Nephron progenitor cell (in vitro differentiated cells): ENCODE results near the gene LEMD2.
A peak's percentile ranks its signal among the peaks of the same experiment; 100 is the strongest.
"Not testable (repeated sequence)": the region's sequence is repeated elsewhere in the genome, so short reads cannot be mapped to it uniquely, and the experiment has no call there.

Experiments used
- DNase-seq: peaks from one replicate; pipeline ENCODE4 v3.0.0; 2021
- H3K27ac Mint-ChIP-seq: 2 replicates; pipeline ENCODE4 v1.8.0; 2021; ENCODE audit warnings: mild to moderate bottlenecking, moderate library complexity, mixed read lengths
- H3K27me3 Mint-ChIP-seq: 2 replicates; pipeline ENCODE4 v1.8.0; 2021; ENCODE audit warnings: mild to moderate bottlenecking, low read depth, mixed read lengths; ENCODE audit not compliant: poor library complexity
- H3K36me3 Mint-ChIP-seq: 2 replicates; pipeline ENCODE4 v1.8.0; 2021; ENCODE audit warnings: low read depth, mixed read lengths
- H3K4me1 Mint-ChIP-seq: 2 replicates; pipeline ENCODE4 v1.8.0; 2021; ENCODE audit warnings: mixed read lengths
- H3K4me3 Mint-ChIP-seq: 2 replicates; pipeline ENCODE4 v1.8.0; 2021; ENCODE audit warnings: mild to moderate bottlenecking, moderate library complexity, mixed read lengths
- H3K9me3 Mint-ChIP-seq: 2 replicates; pipeline ENCODE4 v1.8.0; 2021; ENCODE audit warnings: mild to moderate bottlenecking, moderate library complexity, mixed read lengths
- TF ChIP-seq, protein P1 (sequence below): fragments of 200-600 bp; sonication (generic); IDR thresholded peaks from 2 replicates; pipeline ENCODE4 v1.5.0; 2021; ENCODE audit warnings: antibody characterized with exemption

Gene LEMD2

DNA sequence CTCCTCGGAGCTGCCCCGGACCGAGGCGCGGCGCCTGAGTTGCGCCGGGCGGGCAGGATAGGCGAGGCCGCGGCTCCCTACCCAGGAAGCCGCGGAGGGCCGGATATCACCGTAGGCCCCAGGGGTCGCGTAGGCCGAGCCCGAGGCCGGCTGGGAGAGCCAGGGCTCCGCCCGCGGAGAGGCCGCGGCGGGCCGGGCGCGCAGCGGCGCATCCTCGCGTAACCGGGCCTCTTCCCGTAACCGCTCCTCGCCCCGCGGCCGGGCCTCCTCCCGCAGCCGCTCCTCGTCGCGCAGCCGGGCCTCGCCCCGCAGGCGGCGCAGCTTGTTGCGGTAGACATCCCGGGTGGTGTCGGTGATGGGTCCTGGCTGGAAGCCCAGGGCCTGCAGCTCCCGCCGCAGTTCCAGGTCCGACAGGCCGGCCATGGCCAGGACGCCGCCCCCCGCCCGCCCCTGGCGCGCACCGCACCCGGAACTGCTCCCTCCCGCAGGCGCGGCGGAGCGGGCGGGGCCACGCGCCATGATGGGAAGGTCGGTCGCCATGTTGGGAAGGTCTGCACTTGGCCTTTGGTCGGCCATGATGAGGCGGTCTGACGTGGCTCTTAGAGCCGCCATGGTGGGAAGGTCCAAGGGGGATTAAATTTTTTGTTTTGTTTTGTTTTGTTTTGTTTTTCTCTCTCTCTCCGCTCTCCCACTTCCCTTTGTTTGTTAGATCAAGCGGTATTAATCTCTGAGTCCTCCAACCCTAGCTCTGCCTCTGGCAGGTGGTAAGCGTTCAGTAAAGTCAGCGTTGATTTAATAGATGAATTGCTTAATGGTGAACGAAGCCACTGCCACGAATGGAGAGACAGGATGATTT, at the start of gene LEMD2:
Gene LEMD2 (minus strand): TSS at position 437 of the 856 bp plus-strand sequence. CDS start 14 bp downstream, at position 423.
- Mint-ChIP-seq H3K4me1 (peaks cover 88% of the 10 kb centered on the region), H3K4me3 (peak within 1 kb of the TSS; percentile 97), H3K36me3 (peaks cover 18% of the 10 kb centered on the region), H3K9me3 (no peaks in the 10 kb centered on the region), H3K27me3 (peaks cover 11% of the 10 kb centered on the region), H3K27ac (peak within 1 kb of the TSS; percentile 99)
- DNase-seq, result peak; percentile 92
- TF ChIP-seq, protein P1, sequence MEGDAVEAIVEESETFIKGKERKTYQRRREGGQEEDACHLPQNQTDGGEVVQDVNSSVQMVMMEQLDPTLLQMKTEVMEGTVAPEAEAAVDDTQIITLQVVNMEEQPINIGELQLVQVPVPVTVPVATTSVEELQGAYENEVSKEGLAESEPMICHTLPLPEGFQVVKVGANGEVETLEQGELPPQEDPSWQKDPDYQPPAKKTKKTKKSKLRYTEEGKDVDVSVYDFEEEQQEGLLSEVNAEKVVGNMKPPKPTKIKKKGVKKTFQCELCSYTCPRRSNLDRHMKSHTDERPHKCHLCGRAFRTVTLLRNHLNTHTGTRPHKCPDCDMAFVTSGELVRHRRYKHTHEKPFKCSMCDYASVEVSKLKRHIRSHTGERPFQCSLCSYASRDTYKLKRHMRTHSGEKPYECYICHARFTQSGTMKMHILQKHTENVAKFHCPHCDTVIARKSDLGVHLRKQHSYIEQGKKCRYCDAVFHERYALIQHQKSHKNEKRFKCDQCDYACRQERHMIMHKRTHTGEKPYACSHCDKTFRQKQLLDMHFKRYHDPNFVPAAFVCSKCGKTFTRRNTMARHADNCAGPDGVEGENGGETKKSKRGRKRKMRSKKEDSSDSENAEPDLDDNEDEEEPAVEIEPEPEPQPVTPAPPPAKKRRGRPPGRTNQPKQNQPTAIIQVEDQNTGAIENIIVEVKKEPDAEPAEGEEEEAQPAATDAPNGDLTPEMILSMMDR, result no peak

GRCh38 chr6:33837971-33838665, 49.2 kb upstream of the LEMD2 start:
- Mint-ChIP-seq H3K36me3 (peaks cover 11% of the 10 kb centered on the region), H3K9me3 (peaks cover 35% of the 10 kb centered on the region), H3K4me3 (no peak overlapping the region), H3K4me1 (peaks cover 58% of the 10 kb centered on the region), H3K27me3 (peaks cover 7% of the 10 kb centered on the region), H3K27ac (peak overlapping the region; percentile 54)
- TF ChIP-seq, protein P1, result no peak
- peak; percentile 46 for DNase-seq

DNA sequence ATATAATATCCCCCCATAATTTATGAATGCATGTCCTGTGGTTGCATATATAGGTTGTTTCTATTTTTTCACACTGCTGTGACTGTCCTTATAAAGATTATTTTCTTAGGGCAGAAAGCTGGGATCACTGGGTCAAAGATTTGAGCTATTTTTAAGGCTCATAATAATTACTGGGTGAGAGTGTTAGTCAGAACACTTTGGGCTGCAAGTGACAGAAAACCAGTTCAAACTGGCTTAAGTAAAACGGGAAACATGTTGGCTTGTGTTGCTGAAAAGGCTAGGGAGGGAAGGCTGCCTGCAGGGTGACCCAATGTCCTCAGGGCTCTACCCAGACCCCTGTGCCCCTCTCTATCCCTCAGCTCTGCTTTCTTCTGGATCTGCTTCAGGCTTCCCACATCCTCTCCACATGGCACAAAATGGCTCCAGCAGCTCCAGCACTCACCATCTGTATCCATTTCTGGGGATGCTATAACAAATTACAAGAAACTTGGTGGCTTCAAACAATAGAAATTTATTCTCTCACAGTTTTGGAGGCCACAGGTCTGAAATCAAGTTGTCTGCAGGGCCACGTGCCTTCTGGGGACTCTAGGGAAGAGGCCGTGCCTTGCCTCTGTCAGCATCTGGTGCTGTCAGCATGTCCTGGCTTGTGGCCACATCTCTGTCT, 48.0 kb upstream of the LEMD2 start:
- peaks cover 7% of the 10 kb centered on the region for H3K27me3 Mint-ChIP-seq
- TF ChIP-seq, protein P1, result no peak
- peaks cover 11% of the 10 kb centered on the region for H3K36me3 Mint-ChIP-seq
- H3K4me3 Mint-ChIP-seq, result no peak overlapping the region
- no peak for DNase-seq
- H3K27ac Mint-ChIP-seq, result no peak overlapping the region
- peaks cover 35% of the 10 kb centered on the region for H3K9me3 Mint-ChIP-seq
- peaks cover 46% of the 10 kb centered on the region for H3K4me1 Mint-ChIP-seq

- H3K36me3 Mint-ChIP-seq, result peaks cover 11% of the 10 kb centered on the region
- DNase-seq, result no peak
- no peak overlapping the region for H3K4me3 Mint-ChIP-seq
- H3K9me3 Mint-ChIP-seq, result peaks cover 35% of the 10 kb centered on the region
- peaks cover 28% of the 10 kb centered on the region for H3K4me1 Mint-ChIP-seq
- H3K27ac Mint-ChIP-seq, result no peak overlapping the region
- H3K27me3 Mint-ChIP-seq, result peaks cover 21% of the 10 kb centered on the region
- TF ChIP-seq, protein P1, result no peak
Observed at GRCh38 chr6:33834401-33835392, 45.8 kb upstream of the LEMD2 start.

DNA sequence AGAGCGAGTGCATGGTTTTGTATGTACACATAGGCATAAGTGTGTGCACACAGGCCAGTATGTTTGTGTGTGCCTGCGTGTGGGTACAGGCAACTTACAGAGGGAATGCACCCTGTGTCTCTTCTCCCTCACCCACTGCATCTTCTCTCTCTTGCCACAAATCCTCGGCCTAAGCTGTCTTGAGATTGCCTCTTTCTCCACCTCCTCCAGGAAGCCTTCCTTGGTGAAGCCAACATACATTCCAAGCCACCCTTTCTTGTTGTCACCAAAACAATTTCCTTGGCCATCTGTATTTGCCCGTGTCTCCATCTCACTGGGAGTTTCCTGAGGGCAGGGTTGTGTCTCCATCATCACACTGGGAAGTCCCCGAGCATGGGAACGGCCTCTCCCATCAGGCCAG, 44.7 kb upstream of the LEMD2 start:
- Mint-ChIP-seq H3K36me3 (peaks cover 11% of the 10 kb centered on the region), H3K27me3 (peaks cover 25% of the 10 kb centered on the region), H3K4me3 (no peak overlapping the region), H3K27ac (peak overlapping the region; percentile 36), H3K9me3 (peaks cover 35% of the 10 kb centered on the region), H3K4me1 (peaks cover 24% of the 10 kb centered on the region)
- DNase-seq, result no peak
- TF ChIP-seq, protein P1, result no peak

- not testable (repeated sequence) for H3K27ac Mint-ChIP-seq, DNase-seq, H3K4me3 Mint-ChIP-seq
- Mint-ChIP-seq H3K36me3 (peaks cover 11% of the 10 kb centered on the region), H3K9me3 (peaks cover 35% of the 10 kb centered on the region), H3K4me1 (peaks cover 24% of the 10 kb centered on the region), H3K27me3 (peaks cover 25% of the 10 kb centered on the region)
Observed at GRCh38 chr6:33832831-33833230, 43.9 kb upstream of the LEMD2 start.

DNA sequence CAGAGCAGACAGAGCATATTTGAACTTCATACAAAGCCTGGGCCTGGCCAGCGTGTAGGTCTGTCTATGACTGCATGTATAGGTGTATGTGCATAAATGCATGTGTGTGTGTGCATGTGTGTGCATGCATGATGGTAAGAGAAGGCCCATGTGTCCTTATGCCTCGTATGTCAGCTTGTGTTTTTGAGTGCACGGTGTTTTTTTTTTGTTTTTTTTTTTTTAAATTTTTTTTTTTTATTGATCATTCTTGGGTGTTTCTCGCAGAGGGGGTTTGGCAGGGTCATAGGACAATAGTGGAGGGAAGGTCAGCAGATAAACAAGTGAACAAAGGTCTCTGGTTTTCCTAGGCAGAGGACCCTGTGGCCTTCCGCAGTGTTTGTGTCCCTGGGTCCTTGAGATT, 42.8 kb upstream of the LEMD2 start:
- not testable (repeated sequence) for DNase-seq, H3K36me3 Mint-ChIP-seq, H3K27ac Mint-ChIP-seq, H3K4me3 Mint-ChIP-seq
- Mint-ChIP-seq H3K4me1 (peaks cover 22% of the 10 kb centered on the region), H3K9me3 (peaks cover 27% of the 10 kb centered on the region), H3K27me3 (peaks cover 24% of the 10 kb centered on the region)
